Measurements from ENCODE around the gene CNTF.
"Not testable (repeated sequence)": the region's sequence is repeated elsewhere in the genome, so short reads cannot be mapped to it uniquely, and the experiment has no call there.

Gene CNTF, protein sequence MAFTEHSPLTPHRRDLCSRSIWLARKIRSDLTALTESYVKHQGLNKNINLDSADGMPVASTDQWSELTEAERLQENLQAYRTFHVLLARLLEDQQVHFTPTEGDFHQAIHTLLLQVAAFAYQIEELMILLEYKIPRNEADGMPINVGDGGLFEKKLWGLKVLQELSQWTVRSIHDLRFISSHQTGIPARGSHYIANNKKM

GRCh38 chr11:58622344-58622743 lies at the start of gene CNTF:
TSS of gene CNTF (plus strand) at chr11:58622665. CDS start at chr11:58622753, 88 bp downstream.
- peaks cover 91% of the 10 kb centered on the region for H3K36me3 ChIP-seq

DNA sequence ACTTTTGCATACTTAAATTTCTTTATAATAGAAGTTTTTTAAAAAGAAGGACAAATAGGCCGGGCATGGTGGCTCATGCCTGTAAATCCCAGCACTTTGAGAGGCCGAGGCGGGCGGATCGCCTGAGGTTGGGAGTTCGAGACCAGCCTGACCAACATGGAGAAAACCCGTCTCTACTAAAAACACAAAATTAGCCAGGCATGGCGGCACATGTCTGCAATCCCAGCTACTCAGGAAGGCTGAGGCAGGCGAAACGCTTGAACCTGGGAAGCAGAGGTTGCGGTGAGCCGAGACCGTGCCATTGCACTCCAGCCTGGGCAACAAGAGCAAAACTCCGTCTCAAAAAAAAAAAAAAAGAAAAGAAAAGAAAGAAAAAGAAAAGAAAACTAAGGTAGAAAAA lies 49.6 kb upstream of the CNTF start:
- not testable (repeated sequence) for H3K9me3 ChIP-seq, H3K9ac ChIP-seq, H3K36me3 ChIP-seq, H4K20me1 ChIP-seq, H3K27me3 ChIP-seq
- H3K27ac ChIP-seq, result peak overlapping the region; percentile 100
- peak overlapping the region; percentile 92 for H3K4me2 ChIP-seq
- peaks cover 45% of the 10 kb centered on the region for H3K4me1 ChIP-seq
- H3K4me3 ChIP-seq, result peak overlapping the region; percentile 45

More at GRCh38 chr11:58622344-58622743, at the start of gene CNTF:
- no peak within 1 kb of the TSS for H3K9ac ChIP-seq
- H3K4me2 ChIP-seq, result no peak within 1 kb of the TSS
- peaks cover 40% of the 10 kb centered on the region for H3K4me1 ChIP-seq
- no peaks in the 10 kb centered on the region for H3K27me3 ChIP-seq
- no peak within 1 kb of the TSS for H3K27ac ChIP-seq
- peaks cover 15% of the 10 kb centered on the region; the same call in 1 of the 2 replicates for H4K20me1 ChIP-seq
- TF ChIP-seq Cebpa-rat (IDR thresholded peaks at IDR 0.05), result no peak
- H3K4me3 ChIP-seq, result no peak within 1 kb of the TSS
- H3K9me3 ChIP-seq, result no peaks in the 10 kb centered on the region

DNA sequence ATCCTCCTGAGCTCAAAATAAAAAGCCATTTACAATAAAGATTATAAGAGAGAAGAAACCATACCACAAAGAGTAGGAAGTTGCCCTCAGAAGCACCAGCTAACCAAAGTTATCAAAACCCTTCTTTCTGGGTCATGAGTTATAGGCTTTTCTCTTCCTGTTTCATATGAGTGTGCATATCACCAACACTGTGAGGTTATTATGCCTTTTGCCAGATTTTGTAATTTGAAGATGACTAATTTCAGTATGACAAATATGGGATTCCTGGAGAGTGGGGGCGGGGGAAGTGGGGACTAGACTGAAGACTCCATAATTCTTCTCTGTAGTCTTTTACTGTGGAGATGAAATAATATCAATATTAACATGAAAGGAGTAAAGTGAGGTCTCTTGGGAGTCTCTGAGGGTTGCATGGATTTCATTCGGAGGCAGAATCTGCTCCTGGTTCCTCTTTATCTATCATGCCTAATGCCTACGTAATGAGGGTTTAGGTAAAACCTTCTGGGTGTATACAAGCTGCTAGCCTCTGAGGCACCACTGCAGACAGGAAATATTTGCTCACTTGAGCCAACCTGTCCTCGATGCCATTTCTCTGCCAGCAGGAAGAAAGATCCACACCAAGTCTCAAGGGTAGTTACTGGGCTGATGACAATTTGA lies 48.9 kb upstream of the CNTF start:
- H3K36me3 ChIP-seq, result peaks cover 4% of the 10 kb centered on the region; the same call in 1 of the 2 replicates
- no peak overlapping the region; the same call in 1 of the 2 replicates for H3K9ac ChIP-seq
- peak overlapping the region; percentile 100 for H3K27ac ChIP-seq
- H3K4me1 ChIP-seq, result peaks cover 45% of the 10 kb centered on the region
- H3K4me2 ChIP-seq, result peak overlapping the region; percentile 92
- no peaks in the 10 kb centered on the region for H4K20me1 ChIP-seq
- peak overlapping the region; percentile 45 for H3K4me3 ChIP-seq
- H3K9me3 ChIP-seq, result no peaks in the 10 kb centered on the region
- TF ChIP-seq Cebpa-rat (IDR thresholded peaks at IDR 0.05), result no peak
- H3K27me3 ChIP-seq, result no peaks in the 10 kb centered on the region

GRCh38 chr11:58574881-58575280 lies 47.6 kb upstream of the CNTF start:
- TF ChIP-seq Cebpa-rat (IDR thresholded peaks at IDR 0.05), result no peak
- peak overlapping the region; percentile 98; the same call in 1 of the 2 replicates for H3K4me3 ChIP-seq
- peak overlapping the region; percentile 39; the same call in 1 of the 2 replicates for H3K9ac ChIP-seq
- H3K4me2 ChIP-seq, result peak overlapping the region; percentile 92
- no peaks in the 10 kb centered on the region for H3K27me3 ChIP-seq
- H3K4me1 ChIP-seq, result peaks cover 45% of the 10 kb centered on the region
- no peaks in the 10 kb centered on the region for H3K9me3 ChIP-seq
- peaks cover 2% of the 10 kb centered on the region; the same call in 1 of the 2 replicates for H3K36me3 ChIP-seq
- H4K20me1 ChIP-seq, result peaks cover 2% of the 10 kb centered on the region
- H3K27ac ChIP-seq, result peak overlapping the region; percentile 100

DNA sequence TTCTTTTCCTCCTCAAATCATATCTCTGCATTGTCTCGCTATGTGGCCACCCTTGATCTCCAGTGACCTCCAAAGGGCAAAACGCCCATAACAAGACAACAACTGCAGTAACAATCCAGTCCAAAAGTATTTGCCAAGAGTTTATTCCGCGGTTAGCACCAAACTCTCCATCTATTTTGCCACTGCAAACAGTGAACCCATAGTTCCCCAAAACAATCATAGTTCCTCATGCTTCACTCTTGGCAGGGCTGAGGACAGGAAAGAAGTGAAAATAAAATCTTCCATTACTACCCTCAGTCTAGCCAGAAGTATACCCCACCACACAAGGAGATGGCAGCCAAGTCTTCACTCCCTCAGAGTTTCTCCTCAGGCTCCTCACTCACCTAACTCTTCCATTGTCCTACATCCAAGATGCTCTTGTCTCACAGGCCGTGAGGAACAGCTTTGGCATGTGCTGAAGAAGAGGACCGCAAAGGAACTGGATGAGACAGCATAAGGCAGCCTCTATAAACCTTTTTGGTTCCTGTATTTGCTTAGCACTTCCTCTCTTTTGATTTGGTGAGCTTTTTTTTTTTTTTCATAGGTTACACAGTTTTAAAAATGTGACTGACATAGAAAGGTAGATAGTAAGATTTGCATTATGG lies 47.0 kb upstream of the CNTF start, which contains the start of gene LPXN:
Gene LPXN, minus strand, starts transcription at position 480 of the 644 bp plus-strand sequence. Its CDS starts 84 bp downstream, at position 396.
- no peaks in the 10 kb centered on the region for H3K9me3 ChIP-seq
- peaks cover 47% of the 10 kb centered on the region for H3K4me1 ChIP-seq
- peak within 1 kb of the TSS; percentile 98 for H3K4me3 ChIP-seq
- peaks cover 8% of the 10 kb centered on the region for H4K20me1 ChIP-seq
- H3K4me2 ChIP-seq, result peak within 1 kb of the TSS; percentile 92
- no peak for TF ChIP-seq Cebpa-rat (IDR thresholded peaks at IDR 0.05)
- H3K36me3 ChIP-seq, result no peaks in the 10 kb centered on the region
- peak within 1 kb of the TSS; percentile 100 for H3K27ac ChIP-seq
- no peaks in the 10 kb centered on the region for H3K27me3 ChIP-seq
- H3K9ac ChIP-seq, result peak within 1 kb of the TSS; percentile 100

- Histone ChIP-seq H3K4me3 (peak overlapping the region; percentile 98), H3K4me1 (peaks cover 62% of the 10 kb centered on the region), H3K9ac (peak overlapping the region; percentile 100), H3K27ac (peak overlapping the region; percentile 100), H4K20me1 (peaks cover 23% of the 10 kb centered on the region), H3K9me3 (no peaks in the 10 kb centered on the region), H3K27me3 (no peaks in the 10 kb centered on the region), H3K36me3 (0 out of 2 replicates have a peak, but pooled peaks cover 6% of the 10 kb centered on the region), H3K4me2 (peak overlapping the region; percentile 92)
- TF ChIP-seq Cebpa-rat (IDR thresholded peaks at IDR 0.05), result no peak
Measured at GRCh38 chr11:58576887-58577471, 45.5 kb upstream of the CNTF start.

DNA sequence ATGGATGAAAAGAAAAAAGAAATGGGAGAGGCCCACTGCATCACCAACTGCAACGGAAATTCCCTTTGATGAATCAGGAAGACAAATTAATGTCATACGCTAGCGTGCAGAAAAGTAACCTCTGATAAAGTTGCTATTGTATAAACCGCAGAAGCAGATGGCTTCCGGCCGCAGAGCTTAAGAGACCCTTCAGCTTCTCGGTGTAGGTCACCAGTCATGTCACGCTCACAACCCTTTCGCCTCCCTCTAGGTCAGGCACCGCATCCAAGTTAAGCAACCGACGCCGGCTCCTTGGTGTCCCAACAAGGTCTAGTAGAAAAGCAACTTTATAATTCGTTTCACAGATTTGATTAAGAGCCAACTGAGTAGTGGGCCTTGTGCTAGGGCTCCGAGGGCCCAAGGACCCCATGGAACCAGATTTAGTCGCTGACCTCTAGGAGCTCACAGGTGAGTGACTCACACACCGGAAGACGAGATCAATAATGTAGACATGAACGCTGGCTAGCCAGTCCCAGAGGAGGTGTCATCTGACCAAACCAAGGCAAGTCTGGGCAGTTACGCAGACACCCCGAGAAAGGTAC lies 44.8 kb upstream of the CNTF start:
- Histone ChIP-seq H3K4me2 (peak overlapping the region; percentile 92), H4K20me1 (peaks cover 30% of the 10 kb centered on the region), H3K9me3 (no peaks in the 10 kb centered on the region), H3K4me3 (peak overlapping the region; percentile 98), H3K36me3 (0 out of 2 replicates have a peak, but pooled peaks cover 6% of the 10 kb centered on the region), H3K27me3 (no peaks in the 10 kb centered on the region), H3K27ac (peak overlapping the region; percentile 100), H3K9ac (peak overlapping the region; percentile 100), H3K4me1 (peaks cover 67% of the 10 kb centered on the region)
- TF ChIP-seq Cebpa-rat (IDR thresholded peaks at IDR 0.05), result peak; percentile 76

GRCh38 chr11:58578136-58578634 lies 44.3 kb upstream of the CNTF start:
- peak overlapping the region; percentile 98 for H3K4me3 ChIP-seq
- H3K4me1 ChIP-seq, result peaks cover 67% of the 10 kb centered on the region
- peak overlapping the region; percentile 92 for H3K4me2 ChIP-seq
- H3K36me3 ChIP-seq, result 0 out of 2 replicates have a peak, but pooled peaks cover 6% of the 10 kb centered on the region
- H3K27ac ChIP-seq, result peak overlapping the region; percentile 100
- no peaks in the 10 kb centered on the region for H3K27me3 ChIP-seq
- no peaks in the 10 kb centered on the region for H3K9me3 ChIP-seq
- peaks cover 35% of the 10 kb centered on the region for H4K20me1 ChIP-seq
- H3K9ac ChIP-seq, result peak overlapping the region; percentile 100
- TF ChIP-seq Cebpa-rat (IDR thresholded peaks at IDR 0.05), result no peak

- TF ChIP-seq Cebpa-rat (IDR thresholded peaks at IDR 0.05), result no peak
- Histone ChIP-seq H3K4me1 (peaks cover 62% of the 10 kb centered on the region), H3K9me3 (no peaks in the 10 kb centered on the region), H3K9ac (peak within 1 kb of the TSS; percentile 100), H4K20me1 (peaks cover 40% of the 10 kb centered on the region), H3K4me2 (peak within 1 kb of the TSS; percentile 92), H3K4me3 (peak within 1 kb of the TSS; percentile 98), H3K27ac (peak within 1 kb of the TSS; percentile 100), H3K27me3 (no peaks in the 10 kb centered on the region), H3K36me3 (0 out of 2 replicates have a peak, but pooled peaks cover 6% of the 10 kb centered on the region)
Measured at GRCh38 chr11:58578635-58579191, 43.8 kb upstream of the CNTF start, which contains the start of gene ZFP91. TSS of gene ZFP91 (plus strand) at chr11:58579063. CDS start at chr11:58579282, 219 bp downstream.
